Nephron progenitor cell (in vitro differentiated cells): ENCODE results near the gene GDPD5.

Source experiments
- DNase-seq: peaks from one replicate; pipeline ENCODE4 v3.0.0; 2021
- H3K27ac Mint-ChIP-seq: 2 replicates; pipeline ENCODE4 v1.8.0; 2021; ENCODE audit warnings: mild to moderate bottlenecking, moderate library complexity, mixed read lengths
- H3K27me3 Mint-ChIP-seq: 2 replicates; pipeline ENCODE4 v1.8.0; 2021; ENCODE audit warnings: mild to moderate bottlenecking, low read depth, mixed read lengths; ENCODE audit not compliant: poor library complexity
- H3K36me3 Mint-ChIP-seq: 2 replicates; pipeline ENCODE4 v1.8.0; 2021; ENCODE audit warnings: low read depth, mixed read lengths
- H3K4me1 Mint-ChIP-seq: 2 replicates; pipeline ENCODE4 v1.8.0; 2021; ENCODE audit warnings: mixed read lengths
- H3K4me3 Mint-ChIP-seq: 2 replicates; pipeline ENCODE4 v1.8.0; 2021; ENCODE audit warnings: mild to moderate bottlenecking, moderate library complexity, mixed read lengths
- H3K9me3 Mint-ChIP-seq: 2 replicates; pipeline ENCODE4 v1.8.0; 2021; ENCODE audit warnings: mild to moderate bottlenecking, moderate library complexity, mixed read lengths
- CTCF ChIP-seq: fragments of 200-600 bp; sonication (generic); IDR thresholded peaks from 2 replicates; pipeline ENCODE4 v1.5.0; 2021; ENCODE audit warnings: antibody characterized with exemption

The GDPD5 gene

GRCh38 chr11:75525433-75526191, at the start of gene GDPD5:
TSS of gene GDPD5 (minus strand) at chr11:75525941. CDS start at chr11:75477735, 48,206 bp downstream.
- H3K9me3 Mint-ChIP-seq = no peaks in the 10 kb centered on the region
- peak; percentile 86 for DNase-seq
- TF ChIP-seq CTCF = no peak
- H3K4me1 Mint-ChIP-seq = peaks cover 50% of the 10 kb centered on the region
- no peak within 1 kb of the TSS for H3K27ac Mint-ChIP-seq
- H3K36me3 Mint-ChIP-seq = no peaks in the 10 kb centered on the region
- H3K27me3 Mint-ChIP-seq = peaks cover 51% of the 10 kb centered on the region
- peak within 1 kb of the TSS; percentile 84 for H3K4me3 Mint-ChIP-seq

- no peak for DNase-seq
- no peak overlapping the region for H3K4me3 Mint-ChIP-seq
Measured at GRCh38 chr11:75574698-75575602, 49.2 kb upstream of the GDPD5 start.

GRCh38 chr11:75572744-75573143, 47.0 kb upstream of the GDPD5 start:
- TF ChIP-seq CTCF = no peak
- Mint-ChIP-seq H3K9me3 (no peaks in the 10 kb centered on the region), H3K36me3 (peaks cover 54% of the 10 kb centered on the region), H3K4me1 (peaks cover 16% of the 10 kb centered on the region), H3K27ac (peak overlapping the region; percentile 31), H3K27me3 (peaks cover 12% of the 10 kb centered on the region), H3K4me3 (no peak overlapping the region)
- no peak for DNase-seq

More at GRCh38 chr11:75574698-75575602, 49.2 kb upstream of the GDPD5 start:
- Mint-ChIP-seq H3K27ac (peak overlapping the region; percentile 10), H3K36me3 (peaks cover 39% of the 10 kb centered on the region), H3K9me3 (no peaks in the 10 kb centered on the region), H3K4me1 (peaks cover 23% of the 10 kb centered on the region), H3K27me3 (peaks cover 16% of the 10 kb centered on the region)
- no peak for TF ChIP-seq CTCF

- H3K27ac Mint-ChIP-seq = no peak overlapping the region
- no peak for TF ChIP-seq CTCF
- DNase-seq = no peak
- H3K4me3 Mint-ChIP-seq = no peak overlapping the region
- peaks cover 56% of the 10 kb centered on the region for H3K36me3 Mint-ChIP-seq
- no peaks in the 10 kb centered on the region for H3K9me3 Mint-ChIP-seq
- peaks cover 12% of the 10 kb centered on the region for H3K27me3 Mint-ChIP-seq
- peaks cover 10% of the 10 kb centered on the region for H3K4me1 Mint-ChIP-seq
Measured at GRCh38 chr11:75571625-75572024, 45.9 kb upstream of the GDPD5 start.

GRCh38 chr11:75570559-75571139, 44.9 kb upstream of the GDPD5 start:
- Mint-ChIP-seq H3K36me3 (peaks cover 60% of the 10 kb centered on the region), H3K4me3 (no peak overlapping the region), H3K9me3 (no peaks in the 10 kb centered on the region), H3K4me1 (peaks cover 5% of the 10 kb centered on the region), H3K27ac (peak overlapping the region; percentile 66), H3K27me3 (peaks cover 6% of the 10 kb centered on the region)
- TF ChIP-seq CTCF = no peak
- DNase-seq = no peak
